Measurements from ENCODE around the gene OLFML3.

OLFML3 gene

GRCh38 chr1:113991467-113991997 is 12.3 kb downstream of the OLFML3 start:
- Histone ChIP-seq H3K27me3 (ENCODE audit: insufficient read depth, insufficient read length) (no peaks in the 10 kb centered on the region), H3K9me3 (ENCODE audit: insufficient read depth, low read length) (peaks cover 37% of the 10 kb centered on the region), H3K4me1 (ENCODE audit: insufficient read depth, insufficient read length) (no peaks in the 10 kb centered on the region), H3K9ac (ENCODE audit: insufficient read length, low read depth) (no peak overlapping the region), H3K36me3 (ENCODE audit: insufficient read depth, insufficient read length, low read length) (no peaks in the 10 kb centered on the region), H3K4me3 (ENCODE audit: insufficient read length, low read depth) (no peak overlapping the region)
- DNase-seq (ENCODE audit: low read depth, low spot score): no peak
- no peak for TF ChIP-seq SUZ12 (IDR thresholded peaks at IDR 0.05; ENCODE audit: extremely low read depth, insufficient read depth, insufficient read length)
- TF ChIP-seq YY1 (IDR thresholded peaks at IDR 0.05; ENCODE audit: insufficient read depth, insufficient read length): no peak
- TF ChIP-seq ZNF274 (IDR thresholded peaks at IDR 0.05; ENCODE audit: low read depth, low read length): no peak

- no peak for DNase-seq (ENCODE audit: low read depth, low spot score)
- Histone ChIP-seq H3K4me3 (ENCODE audit: insufficient read length, low read depth) (no peak overlapping the region), H3K9ac (ENCODE audit: insufficient read length, low read depth) (no peak overlapping the region), H3K4me1 (ENCODE audit: insufficient read depth, insufficient read length) (no peaks in the 10 kb centered on the region), H3K36me3 (ENCODE audit: insufficient read depth, insufficient read length, low read length) (no peaks in the 10 kb centered on the region), H3K9me3 (ENCODE audit: insufficient read depth, low read length) (peaks cover 33% of the 10 kb centered on the region), H3K27me3 (ENCODE audit: insufficient read depth, insufficient read length) (no peaks in the 10 kb centered on the region)
- TF ChIP-seq YY1 (IDR thresholded peaks at IDR 0.05; ENCODE audit: insufficient read depth, insufficient read length) (no peak), ZNF274 (IDR thresholded peaks at IDR 0.05; ENCODE audit: low read depth, low read length) (no peak), SUZ12 (IDR thresholded peaks at IDR 0.05; ENCODE audit: extremely low read depth, insufficient read depth, insufficient read length) (no peak)
Measured at GRCh38 chr1:113993072-113993471, 13.8 kb downstream of the OLFML3 start.

GRCh38 chr1:113993766-113994165 is 14.5 kb downstream of the OLFML3 start:
- Histone ChIP-seq H3K4me3 (ENCODE audit: insufficient read length, low read depth) (no peak overlapping the region), H3K36me3 (ENCODE audit: insufficient read depth, insufficient read length, low read length) (no peaks in the 10 kb centered on the region), H3K27me3 (ENCODE audit: insufficient read depth, insufficient read length) (no peaks in the 10 kb centered on the region), H3K4me1 (ENCODE audit: insufficient read depth, insufficient read length) (no peaks in the 10 kb centered on the region), H3K9me3 (ENCODE audit: insufficient read depth, low read length) (peaks cover 33% of the 10 kb centered on the region), H3K9ac (ENCODE audit: insufficient read length, low read depth) (no peak overlapping the region)
- TF ChIP-seq YY1 (IDR thresholded peaks at IDR 0.05; ENCODE audit: insufficient read depth, insufficient read length) (no peak), SUZ12 (IDR thresholded peaks at IDR 0.05; ENCODE audit: extremely low read depth, insufficient read depth, insufficient read length) (no peak), ZNF274 (IDR thresholded peaks at IDR 0.05; ENCODE audit: low read depth, low read length) (no peak)
- no peak for DNase-seq (ENCODE audit: low read depth, low spot score)

- no peaks in the 10 kb centered on the region for H3K27me3 ChIP-seq (ENCODE audit: insufficient read depth, insufficient read length)
- H3K4me1 ChIP-seq (ENCODE audit: insufficient read depth, insufficient read length): no peaks in the 10 kb centered on the region
- peaks cover 33% of the 10 kb centered on the region for H3K9me3 ChIP-seq (ENCODE audit: insufficient read depth, low read length)
- TF ChIP-seq SUZ12 (IDR thresholded peaks at IDR 0.05; ENCODE audit: extremely low read depth, insufficient read depth, insufficient read length): no peak
- TF ChIP-seq YY1 (IDR thresholded peaks at IDR 0.05; ENCODE audit: insufficient read depth, insufficient read length): no peak
- TF ChIP-seq ZNF274 (IDR thresholded peaks at IDR 0.05; ENCODE audit: low read depth, low read length): no peak
- DNase-seq (ENCODE audit: low read depth, low spot score): no peak
- H3K36me3 ChIP-seq (ENCODE audit: insufficient read depth, insufficient read length, low read length): no peaks in the 10 kb centered on the region
- H3K9ac ChIP-seq (ENCODE audit: insufficient read length, low read depth): no peak overlapping the region
- H3K4me3 ChIP-seq (ENCODE audit: insufficient read length, low read depth): no peak overlapping the region
Measured at GRCh38 chr1:113995382-113995781, 16.1 kb downstream of the OLFML3 start.

GRCh38 chr1:113998361-113998760 is 19.1 kb downstream of the OLFML3 start:
- TF ChIP-seq YY1 (IDR thresholded peaks at IDR 0.05; ENCODE audit: insufficient read depth, insufficient read length) (no peak), ZNF274 (IDR thresholded peaks at IDR 0.05; ENCODE audit: low read depth, low read length) (no peak)
- DNase-seq (ENCODE audit: low read depth, low spot score): no peak
- Histone ChIP-seq H3K9me3 (ENCODE audit: insufficient read depth, low read length) (peaks cover 33% of the 10 kb centered on the region), H3K36me3 (ENCODE audit: insufficient read depth, insufficient read length, low read length) (no peaks in the 10 kb centered on the region), H3K27me3 (ENCODE audit: insufficient read depth, insufficient read length) (no peaks in the 10 kb centered on the region), H3K9ac (ENCODE audit: insufficient read length, low read depth) (no peak overlapping the region), H3K4me3 (ENCODE audit: insufficient read length, low read depth) (no peak overlapping the region), H3K4me1 (ENCODE audit: insufficient read depth, insufficient read length) (peaks cover 7% of the 10 kb centered on the region)

GRCh38 chr1:113999233-113999632 is 20.0 kb downstream of the OLFML3 start:
- no peak overlapping the region for H3K9ac ChIP-seq (ENCODE audit: insufficient read length, low read depth)
- peaks cover 27% of the 10 kb centered on the region for H3K9me3 ChIP-seq (ENCODE audit: insufficient read depth, low read length)
- no peak for TF ChIP-seq SUZ12 (IDR thresholded peaks at IDR 0.05; ENCODE audit: extremely low read depth, insufficient read depth, insufficient read length)
- TF ChIP-seq YY1 (IDR thresholded peaks at IDR 0.05; ENCODE audit: insufficient read depth, insufficient read length): no peak
- TF ChIP-seq ZNF274 (IDR thresholded peaks at IDR 0.05; ENCODE audit: low read depth, low read length): no peak
- peaks cover 7% of the 10 kb centered on the region for H3K4me1 ChIP-seq (ENCODE audit: insufficient read depth, insufficient read length)
- H3K4me3 ChIP-seq (ENCODE audit: insufficient read length, low read depth): no peak overlapping the region
- no peaks in the 10 kb centered on the region for H3K36me3 ChIP-seq (ENCODE audit: insufficient read depth, insufficient read length, low read length)
- DNase-seq (ENCODE audit: low read depth, low spot score): no peak
- no peaks in the 10 kb centered on the region for H3K27me3 ChIP-seq (ENCODE audit: insufficient read depth, insufficient read length)

GRCh38 chr1:113999799-114000198 is 20.5 kb downstream of the OLFML3 start:
- H3K4me1 ChIP-seq (ENCODE audit: insufficient read depth, insufficient read length): peaks cover 7% of the 10 kb centered on the region
- no peak overlapping the region for H3K4me3 ChIP-seq (ENCODE audit: insufficient read length, low read depth)
- no peak for DNase-seq (ENCODE audit: low read depth, low spot score)
- TF ChIP-seq SUZ12 (IDR thresholded peaks at IDR 0.05; ENCODE audit: extremely low read depth, insufficient read depth, insufficient read length) (no peak), ZNF274 (IDR thresholded peaks at IDR 0.05; ENCODE audit: low read depth, low read length) (no peak), YY1 (IDR thresholded peaks at IDR 0.05; ENCODE audit: insufficient read depth, insufficient read length) (no peak)
- no peaks in the 10 kb centered on the region for H3K36me3 ChIP-seq (ENCODE audit: insufficient read depth, insufficient read length, low read length)
- no peak overlapping the region for H3K9ac ChIP-seq (ENCODE audit: insufficient read length, low read depth)
- H3K27me3 ChIP-seq (ENCODE audit: insufficient read depth, insufficient read length): no peaks in the 10 kb centered on the region
- H3K9me3 ChIP-seq (ENCODE audit: insufficient read depth, low read length): peaks cover 27% of the 10 kb centered on the region

Data from NT2/D1 (cell line).